B cell (primary cell): ENCODE data around the gene SEC24D. TPM values are rescaled to one million over a fixed set of nuclear protein-coding genes. Genes with fewer than 3 reads are reported as not detected.

ENCODE experiments used
- ATAC-seq: fragments of 200-7000 bp; cut with Tn5 transposase; one replicate; pipeline ENCODE4 v1.10.0; 2021; ENCODE audit warnings: low read depth, mild to moderate bottlenecking, moderate number of reproducible peaks, moderate library complexity
- CTCF ChIA-PET: fragments of 350-600 bp; sonication (Branson Sonifier 250); formaldehyde crosslinking; loops from one replicate; lab custom pipeline; 2021; ENCODE audit warnings: antibody characterized with exemption, inconsistent platforms; lab: Charles Lee
- POLR2A ChIA-PET: fragments of 350-600 bp; sonication (Branson Sonifier 250); formaldehyde crosslinking; loops from one replicate; lab custom pipeline; 2021; ENCODE audit warnings: antibody characterized with exemption; lab: Charles Lee
- DNase-seq: peaks from one replicate; pipeline ENCODE4 v3.0.0; 2013
- H2AFZ ChIP-seq: 2 replicates; pipeline ENCODE4 v1.6.1; 2012; ENCODE audit warnings: mild to moderate bottlenecking, low read depth, low read length; ENCODE audit not compliant: insufficient read depth, poor library complexity, severe bottlenecking
- H3K27ac ChIP-seq, 2 donors: 1 replicate in 1 of 2; 2 replicates in 1 of 2; pipeline ENCODE4 v1.5.1; 2012 to 2013; ENCODE audit warnings: low read length in 2 of 2, mild to moderate bottlenecking in 2 of 2, moderate library complexity in 1 of 2
- H3K27me3 ChIP-seq, 4 experiments: fragments of 200-600 bp in 1 of 4; sonication (generic) in 1 of 4; replicated peaks in 1 of 4; 1 replicate in 2 of 4; 2 replicates in 2 of 4; pipeline versions ENCODE4 v1.6.1 to v1.7.0; 2013 to 2016; ENCODE audit warnings: low read length in 3 of 4, mild to moderate bottlenecking in 2 of 4, mixed read lengths in 1 of 4, moderate library complexity in 1 of 4; ENCODE audit not compliant: insufficient read depth in 4 of 4, control insufficient read depth in 3 of 4; ENCODE audit errors: control extremely low read depth in 1 of 4
- H3K36me3 ChIP-seq, 2 experiments: replicated peaks in 1 of 2; 1 replicate in 1 of 2; 2 replicates in 1 of 2; pipeline versions ENCODE4 v1.6.1 to v1.7.1; 2013; ENCODE audit warnings: low read length in 1 of 2; ENCODE audit not compliant: insufficient read depth in 2 of 2, control insufficient read depth in 1 of 2; ENCODE audit errors: control extremely low read depth in 1 of 2, extremely low read depth in 1 of 2
- H3K4me1 ChIP-seq, 2 donors: fragments of 200-600 bp in 1 of 2; sonication (generic) in 1 of 2; 1 replicate in 1 of 2; 2 replicates in 1 of 2; pipeline versions ENCODE4 v1.5.1 to v1.6.1; 2013 to 2017; ENCODE audit warnings: low read length in 2 of 2; ENCODE audit not compliant: control insufficient read depth in 2 of 2, insufficient read depth in 2 of 2
- H3K4me2 ChIP-seq: replicated peaks from 2 replicates; pipeline ENCODE3; 2012; ENCODE audit warnings: mild to moderate bottlenecking, low read depth, low read length; ENCODE audit not compliant: poor library complexity, severe bottlenecking
- H3K4me3 ChIP-seq, 5 experiments: fragments of 200-600 bp in 1 of 5; sonication (generic) in 1 of 5; 1 replicate in 3 of 5; 2 replicates in 2 of 5; pipeline versions ENCODE4 v1.5.1 to v1.7.0; 2011 to 2016; ENCODE audit warnings: low read length in 4 of 5, mild to moderate bottlenecking in 4 of 5, low read depth in 2 of 5, control low read depth in 1 of 5, moderate library complexity in 1 of 5; ENCODE audit not compliant: insufficient read depth in 1 of 5; ENCODE audit errors: control extremely low read depth in 1 of 5, extremely low read depth in 1 of 5
- H3K79me2 ChIP-seq: fragments of 200-600 bp; sonication (generic); one replicate; pipeline ENCODE4 v1.6.0; 2016; ENCODE audit warnings: low read length; ENCODE audit not compliant: control insufficient read depth, insufficient read depth
- H3K9ac ChIP-seq: fragments of 200-600 bp; sonication (generic); 2 replicates; pipeline ENCODE4 v1.6.1; 2017; ENCODE audit warnings: mild to moderate bottlenecking, low read length, moderate library complexity
- H3K9me3 ChIP-seq, 3 donors: one replicate each; pipeline versions ENCODE4 v1.6.1 to v1.7.1; 2013; ENCODE audit warnings: low read length in 2 of 3; ENCODE audit not compliant: control insufficient read depth in 2 of 3, insufficient read depth in 1 of 3; ENCODE audit errors: control extremely low read depth in 1 of 3
- H4K20me1 ChIP-seq: 2 replicates; pipeline ENCODE4 v1.6.0; 2012; ENCODE audit warnings: mild to moderate bottlenecking, low read length; ENCODE audit not compliant: insufficient read depth, control insufficient read depth, poor library complexity, severe bottlenecking
- H3K27ac Mint-ChIP-seq: one replicate; pipeline ENCODE4 v1.8.0; 2021; ENCODE audit warnings: mixed read lengths
- H3K27me3 Mint-ChIP-seq: one replicate; pipeline ENCODE4 v1.8.0; 2021; ENCODE audit warnings: mixed read lengths
- H3K4me1 Mint-ChIP-seq: one replicate; pipeline ENCODE4 v1.8.0; 2021; ENCODE audit warnings: mixed read lengths
- H3K4me3 Mint-ChIP-seq: one replicate; pipeline ENCODE4 v1.8.0; 2021; ENCODE audit warnings: mixed read lengths
- H3K9me3 Mint-ChIP-seq: one replicate; pipeline ENCODE4 v1.8.0; 2022; ENCODE audit warnings: mixed read lengths; ENCODE audit not compliant: insufficient read depth
- CTCF ChIP-seq: fragments of 200-600 bp; IDR thresholded peaks from one replicate; pipeline ENCODE4 v1.8.0; 2022; ENCODE audit warnings: antibody characterized with exemption, mild to moderate bottlenecking
- EZH2 ChIP-seq: IDR thresholded peaks from 2 replicates; pipeline ENCODE4 v1.6.1; 2012; ENCODE audit warnings: borderline replicate concordance, low read depth, mild to moderate bottlenecking, moderate library complexity, low read length; ENCODE audit not compliant: insufficient read depth, poor library complexity, severe bottlenecking
- WGBS: methylation state at CpG from one replicate; pipeline ENCODE4 v1.1.5; 2013; ENCODE audit warnings: missing lambda C conversion rate; ENCODE audit not compliant: insufficient coverage; 5-methylcytosine and 5-hydroxymethylcytosine counted together
- intact Hi-C: fragments of 100-400 bp; cut with micrococcal nuclease; formaldehyde crosslinking; loops from one replicate; pipeline ENCODE4 v1.10.0; 2022
- polyA plus RNA-seq: library from polyadenylated mRNA; depleted of rRNA; stranded (reverse); fragments of >200 nt; gene quantifications from 2 replicates; pipeline ENCODE4 v1.2.3, GENCODE V29; 2012
- total RNA-seq, 2 donors: library from RNA; stranded (reverse); fragments of 120-200 nt in 1 of 2; gene quantifications; 1 replicate in 1 of 2; 2 replicates in 1 of 2; pipeline versions ENCODE4 v1.2.3 to v1.2.4, GENCODE V29; 2013 to 2022

Gene SEC24D
- total and polyA plus RNA-seq, 2 donors (not counting 1 experiment from before 2014, with no cell fraction given): 7.1 to 15.8 TPM

GRCh38 chr4:118811832-118812231, 24.1 kb downstream of the SEC24D start:
- TF ChIP-seq EZH2 (no peak), CTCF (no peak)
- no peaks in the 10 kb centered on the region for H3K27me3 ChIP-seq
- CTCF ChIA-PET: no interaction called here
- H4K20me1 ChIP-seq: no peaks in the 10 kb centered on the region
- H3K4me1 ChIP-seq: no peaks in the 10 kb centered on the region
- peaks cover 6 to 51% of the 10 kb centered on the region in 2 experiments for H3K36me3 ChIP-seq
- Mint-ChIP-seq H3K4me3 (no peak overlapping the region), H3K27me3 (no peaks in the 10 kb centered on the region), H3K4me1 (no peaks in the 10 kb centered on the region), H3K9me3 (no peaks in the 10 kb centered on the region), H3K27ac (no peak overlapping the region)
- no peak overlapping the region for H3K27ac ChIP-seq
- POLR2A ChIA-PET: no interaction called here
- intact Hi-C loops: no loop called here
- H3K9me3 ChIP-seq: no peaks in the 10 kb centered on the region
- no peak overlapping the region for H2AFZ ChIP-seq
- ATAC-seq: no peak
- no peaks in the 10 kb centered on the region for H3K79me2 ChIP-seq
- no peak overlapping the region for H3K4me3 ChIP-seq
- 100% methylated on average over 3 of the region's 3 CpGs for WGBS
- no peak for DNase-seq
- H3K4me2 ChIP-seq: no peak overlapping the region
- no peak overlapping the region for H3K9ac ChIP-seq

DNA sequence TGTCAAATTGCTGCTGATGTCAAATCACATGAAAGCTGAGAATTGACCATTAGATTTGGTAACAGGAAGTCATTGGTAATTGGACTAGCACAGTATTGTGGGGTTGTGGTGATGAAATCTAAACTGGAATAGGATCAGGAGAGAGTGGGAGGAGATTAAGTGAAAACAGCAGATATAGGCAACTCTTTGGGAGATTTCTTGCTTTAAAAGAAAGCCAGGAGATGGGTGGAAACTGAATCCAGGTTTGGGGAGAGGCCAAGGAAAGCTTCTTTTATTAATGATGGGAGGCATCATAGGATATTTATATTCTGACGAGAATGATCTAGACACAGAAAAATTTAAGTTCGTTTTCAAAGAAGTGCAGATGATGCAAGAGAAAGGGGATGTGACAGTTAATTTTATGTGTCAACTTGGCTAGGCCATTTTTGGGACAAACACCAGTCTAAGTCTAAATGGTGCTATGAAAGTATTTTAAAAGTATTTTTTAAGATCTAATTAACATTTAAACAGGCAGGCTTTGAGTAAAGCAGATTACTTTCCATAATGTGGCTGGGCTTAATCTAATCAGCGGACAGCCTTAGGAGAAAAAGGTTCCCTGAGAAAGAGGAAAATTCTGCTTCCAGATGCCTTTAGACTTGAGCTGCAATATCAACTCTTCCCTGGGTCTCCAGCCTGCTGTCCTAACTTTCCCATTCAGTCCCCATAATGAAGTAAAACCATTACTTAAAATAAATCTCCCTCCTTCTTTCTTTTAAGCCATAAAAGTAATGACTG, 24.7 kb downstream of the SEC24D start:
- Mint-ChIP-seq H3K9me3 (no peaks in the 10 kb centered on the region), H3K4me3 (no peak overlapping the region), H3K4me1 (no peaks in the 10 kb centered on the region), H3K27ac (no peak overlapping the region), H3K27me3 (no peaks in the 10 kb centered on the region)
- peaks cover 6 to 53% of the 10 kb centered on the region in 2 experiments for H3K36me3 ChIP-seq
- intact Hi-C loops: no loop called here
- ChIA-PET POLR2A (no interaction called here), CTCF (no interaction called here)
- H3K4me2 ChIP-seq: no peak overlapping the region
- H3K79me2 ChIP-seq: no peaks in the 10 kb centered on the region
- no peak overlapping the region for H2AFZ ChIP-seq
- 80% methylated on average over 1 of the region's 3 CpGs for WGBS
- TF ChIP-seq CTCF (no peak), EZH2 (no peak)
- H3K9me3 ChIP-seq: no peaks in the 10 kb centered on the region
- DNase-seq (no peak), ATAC-seq (no peak)
- H3K4me3 ChIP-seq: no peak overlapping the region
- no peaks in the 10 kb centered on the region for H3K27me3 ChIP-seq
- H3K4me1 ChIP-seq: no peaks in the 10 kb centered on the region
- no peaks in the 10 kb centered on the region for H4K20me1 ChIP-seq
- no peak overlapping the region for H3K27ac ChIP-seq
- no peak overlapping the region for H3K9ac ChIP-seq
